ENCODE data around the gene DBF4. TPM values are rescaled to one million over a fixed set of nuclear protein-coding genes. Genes with fewer than 3 reads are reported as not detected.
"Not testable (repeated sequence)": the region's sequence is repeated elsewhere in the genome, so short reads cannot be mapped to it uniquely, and the experiment has no call there.

The DBF4 gene
- total and polyA plus RNA-seq, 4 donors, result 10.4 to 15.5 (median 13.0) TPM

DNA sequence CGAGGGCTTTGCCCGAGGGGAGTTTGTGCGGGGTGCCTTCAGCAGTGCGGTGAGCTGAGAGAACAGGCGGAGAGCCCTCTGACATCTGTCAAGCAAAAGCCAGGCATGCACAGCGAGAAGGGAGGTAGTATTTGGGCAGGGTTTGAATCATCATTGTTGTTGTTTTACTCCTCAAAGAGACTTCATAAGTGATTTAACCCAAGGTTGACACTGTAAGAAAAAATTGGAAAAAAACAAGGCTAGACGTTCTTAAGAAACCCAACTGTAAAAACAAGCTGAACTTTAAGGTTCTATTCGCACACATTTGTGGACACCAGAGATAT is 59.1 kb downstream of the DBF4 start:
- Histone ChIP-seq H3K4me3 (ENCODE audit: low read depth, low read length) (peak overlapping the region; percentile 79), H3K36me3 (ENCODE audit: control insufficient read depth, insufficient read depth, low read length) (peaks cover 7% of the 10 kb centered on the region), H3K27ac (ENCODE audit: low read depth, low read length) (no peak overlapping the region), H3K9me3 (ENCODE audit: control insufficient read depth, insufficient read depth, low read length) (peaks cover 2% of the 10 kb centered on the region), H3K27me3 (ENCODE audit: control insufficient read depth, insufficient read depth, low read length) (no peaks in the 10 kb centered on the region), H3K4me1 (ENCODE audit: control insufficient read depth, insufficient read depth, low read length) (peaks cover 7% of the 10 kb centered on the region)
- 21% methylated on average over 7 of the region's 8 CpGs for WGBS (ENCODE audit: insufficient coverage)
- peak in 2 of 6 donors; percentile 4 to 46 for DNase-seq (ENCODE audit: low read depth in 4 of 6, low spot score in 6 of 6)

DNA sequence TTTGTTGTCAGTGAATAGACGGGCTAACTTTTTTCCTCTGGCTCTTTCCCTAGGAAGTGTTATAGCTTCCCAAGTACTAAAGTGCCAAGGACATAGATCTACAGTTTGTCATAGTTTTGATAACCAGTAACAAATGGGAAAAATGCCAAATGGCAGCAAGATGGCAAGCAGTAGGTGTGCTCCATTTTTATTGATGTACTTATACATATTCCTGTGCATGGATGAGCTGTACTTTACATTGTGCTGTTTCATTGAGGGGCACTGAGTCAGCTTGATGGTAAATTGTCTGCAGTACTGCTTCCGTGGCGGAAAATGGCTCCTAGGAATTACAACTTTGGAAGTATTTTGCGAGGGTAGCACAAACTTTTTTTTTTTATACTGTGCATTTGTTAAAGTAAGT is 64.8 kb downstream of the DBF4 start:
- Histone ChIP-seq H3K4me1 (ENCODE audit: control insufficient read depth, insufficient read depth, low read length) (peaks cover 3% of the 10 kb centered on the region), H3K9me3 (ENCODE audit: control insufficient read depth, insufficient read depth, low read length) (no peaks in the 10 kb centered on the region), H3K4me3 (ENCODE audit: low read depth, low read length) (no peak overlapping the region), H3K27me3 (ENCODE audit: control insufficient read depth, insufficient read depth, low read length) (no peaks in the 10 kb centered on the region), H3K36me3 (ENCODE audit: control insufficient read depth, insufficient read depth, low read length) (peaks cover 7% of the 10 kb centered on the region), H3K27ac (ENCODE audit: low read depth, low read length) (no peak overlapping the region)
- DNase-seq (ENCODE audit: low read depth in 4 of 6, low spot score in 6 of 6), result no peak
- no CpG with 5 or more reads among the region's 4 CpGs for WGBS (ENCODE audit: insufficient coverage)

DNA sequence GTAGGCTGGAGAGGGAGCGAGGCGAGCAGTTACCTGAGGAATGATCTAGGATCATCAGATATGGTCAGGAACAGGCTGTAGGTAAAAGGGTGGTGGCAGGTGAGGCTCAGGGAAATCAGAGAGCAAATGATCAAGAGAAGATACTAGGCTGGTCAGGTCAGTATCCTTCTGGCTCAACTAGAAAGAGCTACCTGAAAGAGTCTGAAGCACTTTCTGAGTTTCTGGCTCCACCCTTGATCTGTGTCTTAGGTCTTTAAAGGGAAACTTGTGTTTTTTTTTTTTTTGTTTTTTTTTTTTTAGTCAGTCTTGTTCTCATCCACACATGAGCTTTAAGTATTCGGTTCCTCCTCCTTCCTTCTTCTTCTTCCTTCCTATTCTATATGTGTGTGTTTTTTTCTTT is 68.3 kb downstream of the DBF4 start:
- H3K9me3 ChIP-seq (ENCODE audit: control insufficient read depth, insufficient read depth, low read length), result no peaks in the 10 kb centered on the region
- no peaks in the 10 kb centered on the region for H3K4me1 ChIP-seq (ENCODE audit: control insufficient read depth, insufficient read depth, low read length)
- 96% methylated on average over 2 of the region's 3 CpGs for WGBS (ENCODE audit: insufficient coverage)
- H3K27me3 ChIP-seq (ENCODE audit: control insufficient read depth, insufficient read depth, low read length), result no peaks in the 10 kb centered on the region
- peaks cover 3% of the 10 kb centered on the region for H3K36me3 ChIP-seq (ENCODE audit: control insufficient read depth, insufficient read depth, low read length)
- no peak for DNase-seq (ENCODE audit: low read depth in 4 of 6, low spot score in 6 of 6)
- no peak overlapping the region for H3K27ac ChIP-seq (ENCODE audit: low read depth, low read length)
- no peak overlapping the region for H3K4me3 ChIP-seq (ENCODE audit: low read depth, low read length)

DNA sequence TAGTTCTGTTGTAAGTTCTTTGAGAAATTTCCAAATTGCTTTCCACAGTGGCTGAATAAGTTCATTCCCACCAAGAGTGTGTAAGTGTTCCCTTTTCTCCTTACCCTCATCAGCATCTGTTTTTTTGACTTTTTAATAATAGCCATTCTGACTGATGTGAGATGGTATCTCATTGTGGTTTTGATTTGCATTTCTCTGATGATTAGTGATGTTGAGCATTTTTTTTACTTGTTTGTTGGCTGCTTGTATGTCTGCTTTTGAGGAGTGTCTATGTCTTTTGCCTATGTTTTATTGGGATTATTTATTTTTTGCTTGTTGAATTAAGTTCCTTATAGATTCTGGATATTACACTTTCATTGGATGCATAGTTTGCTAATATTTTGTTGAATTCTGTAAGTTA is 69.6 kb downstream of the DBF4 start:
- H3K27ac ChIP-seq (ENCODE audit: low read depth, low read length); H3K36me3 ChIP-seq (ENCODE audit: control insufficient read depth, insufficient read depth, low read length); H3K27me3 ChIP-seq (ENCODE audit: control insufficient read depth, insufficient read depth, low read length); DNase-seq (ENCODE audit: low read depth in 4 of 6, low spot score in 6 of 6); H3K9me3 ChIP-seq (ENCODE audit: control insufficient read depth, insufficient read depth, low read length); H3K4me3 ChIP-seq (ENCODE audit: low read depth, low read length); H3K4me1 ChIP-seq (ENCODE audit: control insufficient read depth, insufficient read depth, low read length): not testable (repeated sequence)

DNA sequence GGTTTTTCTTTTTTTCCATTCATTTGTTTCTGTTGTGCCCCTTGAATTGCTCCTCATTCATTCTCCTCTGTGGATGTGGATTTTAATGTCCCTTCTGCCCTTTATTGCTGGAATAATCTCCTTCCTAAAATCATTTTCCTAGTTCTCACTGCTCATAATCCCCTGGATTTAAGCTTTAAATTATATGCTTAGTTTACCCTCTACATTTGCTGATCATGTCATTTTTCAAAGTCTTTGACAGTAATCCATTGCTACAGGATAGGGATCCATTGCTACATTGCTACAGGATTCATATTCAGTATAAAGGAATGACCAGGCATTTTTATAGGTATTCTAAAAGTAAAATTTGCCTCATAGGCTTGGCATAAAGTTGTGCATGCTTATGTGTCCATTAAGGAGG is 72.1 kb downstream of the DBF4 start:
- Histone ChIP-seq H3K27me3 (ENCODE audit: control insufficient read depth, insufficient read depth, low read length) (no peaks in the 10 kb centered on the region), H3K27ac (ENCODE audit: low read depth, low read length) (no peak overlapping the region), H3K9me3 (ENCODE audit: control insufficient read depth, insufficient read depth, low read length) (no peaks in the 10 kb centered on the region), H3K4me3 (ENCODE audit: low read depth, low read length) (no peak overlapping the region), H3K4me1 (ENCODE audit: control insufficient read depth, insufficient read depth, low read length) (no peaks in the 10 kb centered on the region), H3K36me3 (ENCODE audit: control insufficient read depth, insufficient read depth, low read length) (no peaks in the 10 kb centered on the region)
- DNase-seq (ENCODE audit: low read depth in 4 of 6, low spot score in 6 of 6), result no peak

Other genes with a start within 250 kb of the DBF4 start
- gene RUNDC3B, start 248.1 kb upstream of the DBF4 start, total RNA-seq, result 10 to 100 TPM; 20.1 to 58.2 TPM
- gene RUNDC3B, start 248.1 kb upstream of the DBF4 start, polyA plus RNA-seq (ENCODE audit: insufficient read length in 2 of 2), result 10 to 100 TPM; 32.3 to 46.1 TPM
- gene SLC25A40, start 133 bp upstream of the DBF4 start, total RNA-seq, result 10 to 100 TPM; 13.5 to 46.4 TPM
- gene SLC25A40, start 133 bp upstream of the DBF4 start, polyA plus RNA-seq (ENCODE audit: insufficient read length in 2 of 2), result 10 to 100 TPM; 29.3 to 30.6 TPM
- 100 to 1,000 TPM in 1 of 2 donors, 10 to 100 TPM in 1; 27.2 to 178 TPM for gene ADAM22, start 57.8 kb downstream of the DBF4 start, total RNA-seq
- 10 to 100 TPM; 35.3 to 52.8 TPM for gene ADAM22, start 57.8 kb downstream of the DBF4 start, polyA plus RNA-seq (ENCODE audit: insufficient read length in 2 of 2)